ENCODE results near the gene UST. TPM values are rescaled to one million over a fixed set of nuclear protein-coding genes. Genes with fewer than 3 reads are reported as not detected.

UST gene
- polyA plus RNA-seq, 4 donors, result 9.1 to 16.5 (median 12.4) TPM

GRCh38 chr6:148795563-148795962 lies 48.7 kb downstream of the UST start:
- DNase-seq (ENCODE audit: low read depth in 4 of 4, low spot score in 3 of 4), result no peak

GRCh38 chr6:148799647-148800046 lies 52.8 kb downstream of the UST start:
- no peak for DNase-seq (ENCODE audit: low read depth in 4 of 4, low spot score in 3 of 4)

DNA sequence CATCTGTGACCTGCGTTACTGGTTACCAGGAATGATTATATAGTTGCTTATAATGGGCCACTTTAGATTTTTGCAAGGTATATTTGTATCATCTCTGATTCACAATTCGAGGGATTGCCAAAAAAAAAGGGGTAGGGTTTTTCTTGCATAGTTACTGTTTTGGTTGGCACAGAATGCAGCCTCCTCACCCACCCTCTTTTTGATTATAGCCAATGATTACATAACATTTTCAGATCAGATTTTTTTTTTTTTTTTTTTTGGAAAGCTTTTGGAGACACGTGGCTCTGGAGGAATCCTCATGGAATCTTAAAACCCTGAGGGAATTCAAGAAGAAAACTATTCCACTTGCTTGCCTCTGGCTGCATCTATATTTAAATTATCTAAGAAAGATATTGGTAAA lies 53.7 kb downstream of the UST start:
- no peak for DNase-seq (ENCODE audit: low read depth in 4 of 4, low spot score in 3 of 4)

DNA sequence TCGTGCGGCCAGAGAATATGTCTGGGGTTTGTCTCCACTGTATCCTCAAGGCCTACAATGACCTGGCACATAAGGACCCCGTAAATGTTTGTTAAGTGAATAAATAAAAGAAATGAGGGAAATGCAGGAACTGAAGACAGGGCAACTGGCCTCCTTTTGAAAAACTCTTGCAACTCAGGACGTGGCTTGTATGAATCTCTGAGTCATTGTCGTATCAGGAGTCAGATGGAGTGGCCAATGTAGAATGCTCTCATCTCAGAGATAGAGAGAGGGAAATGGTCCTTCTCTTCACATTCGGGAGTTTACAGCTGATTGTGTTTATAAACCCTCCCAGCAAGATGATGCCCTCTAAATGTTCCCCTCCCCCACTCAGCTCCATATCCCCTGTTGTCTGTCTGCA lies 57.1 kb downstream of the UST start:
- DNase-seq (ENCODE audit: low read depth in 4 of 4, low spot score in 3 of 4), result no peak

GRCh38 chr6:148805777-148806176 lies 58.9 kb downstream of the UST start:
- no peak for DNase-seq (ENCODE audit: low read depth in 4 of 4, low spot score in 3 of 4)

- DNase-seq (ENCODE audit: low read depth in 4 of 4, low spot score in 3 of 4), result no peak
Observed at GRCh38 chr6:148807784-148808183, 61.0 kb downstream of the UST start.

- no peak for DNase-seq (ENCODE audit: low read depth in 4 of 4, low spot score in 3 of 4)
Observed at GRCh38 chr6:148808786-148809304, 62.0 kb downstream of the UST start.

GRCh38 chr6:148811459-148811858 lies 64.6 kb downstream of the UST start:
- DNase-seq (ENCODE audit: low read depth in 4 of 4, low spot score in 3 of 4), result no peak

GRCh38 chr6:148814082-148814790 lies 67.4 kb downstream of the UST start:
- DNase-seq (ENCODE audit: low read depth in 4 of 4, low spot score in 3 of 4), result no peak

- DNase-seq (ENCODE audit: low read depth in 4 of 4, low spot score in 3 of 4), result no peak
Observed at GRCh38 chr6:148814869-148815268, 68.0 kb downstream of the UST start.

DNA sequence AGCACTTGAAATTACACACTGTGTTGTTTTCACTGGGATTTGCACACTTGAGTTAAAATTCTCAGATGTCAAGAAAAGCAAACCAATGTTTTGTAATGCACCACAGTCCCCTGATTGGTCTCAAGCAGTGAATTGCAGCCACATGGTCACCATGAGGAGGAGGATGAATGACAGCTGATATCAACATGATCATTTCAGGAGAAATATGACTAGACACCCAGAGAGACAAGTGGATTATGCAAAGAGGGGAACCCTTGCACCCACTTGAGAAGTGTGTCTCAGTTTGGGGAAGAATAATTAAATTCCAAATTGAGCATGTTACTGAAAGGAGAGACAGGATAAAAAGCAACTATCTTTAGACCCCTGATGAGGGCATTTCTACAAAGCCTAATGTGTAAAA lies 69.3 kb downstream of the UST start:
- no peak for DNase-seq (ENCODE audit: low read depth in 4 of 4, low spot score in 3 of 4)

GRCh38 chr6:148817689-148818088 lies 70.9 kb downstream of the UST start:
- no peak for DNase-seq (ENCODE audit: low read depth in 4 of 4, low spot score in 3 of 4)

GRCh38 chr6:148818939-148819575 lies 72.2 kb downstream of the UST start:
- DNase-seq (ENCODE audit: low read depth in 4 of 4, low spot score in 3 of 4), result no peak

DNA sequence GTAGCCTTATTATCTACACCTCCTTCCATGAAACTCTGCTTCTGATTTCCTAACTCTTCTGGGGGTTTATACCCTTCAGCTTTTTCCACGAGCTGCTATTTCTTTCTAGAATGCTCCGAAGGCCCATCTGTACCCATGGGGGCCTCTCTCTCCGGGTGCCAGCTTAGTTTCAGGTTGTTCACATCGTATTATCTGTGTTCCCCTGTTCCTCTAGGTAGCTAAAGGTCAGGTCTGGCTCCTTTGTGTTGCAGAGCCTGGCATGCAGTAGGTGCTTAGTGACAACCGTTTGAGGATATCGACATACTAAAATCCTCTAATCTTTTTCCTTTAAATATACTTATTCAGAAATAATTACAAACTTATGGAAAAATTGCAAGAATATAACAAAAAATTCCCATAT lies 73.0 kb downstream of the UST start:
- DNase-seq (ENCODE audit: low read depth in 4 of 4, low spot score in 3 of 4), result no peak

- DNase-seq (ENCODE audit: low read depth in 4 of 4, low spot score in 3 of 4), result no peak
Observed at GRCh38 chr6:148822819-148823218, 76.0 kb downstream of the UST start.

- no peak for DNase-seq (ENCODE audit: low read depth in 4 of 4, low spot score in 3 of 4)
Observed at GRCh38 chr6:148824291-148824690, 77.5 kb downstream of the UST start.

- no peak for DNase-seq (ENCODE audit: low read depth in 4 of 4, low spot score in 3 of 4)
Observed at GRCh38 chr6:148824960-148825359, 78.1 kb downstream of the UST start.

GRCh38 chr6:148825492-148825891 lies 78.7 kb downstream of the UST start:
- no peak for DNase-seq (ENCODE audit: low read depth in 4 of 4, low spot score in 3 of 4)

- no peak for DNase-seq (ENCODE audit: low read depth in 4 of 4, low spot score in 3 of 4)
Observed at GRCh38 chr6:148827416-148828045, 80.7 kb downstream of the UST start.

- no peak for DNase-seq (ENCODE audit: low read depth in 4 of 4, low spot score in 3 of 4)
Observed at GRCh38 chr6:148828047-148828446, 81.2 kb downstream of the UST start.

- no peak for DNase-seq (ENCODE audit: low read depth in 4 of 4, low spot score in 3 of 4)
Observed at GRCh38 chr6:148829415-148830101, 82.7 kb downstream of the UST start.
